GM21390 (cell line): ENCODE measurements around the gene PRDM16.

Experiments
- ATAC-seq: cut with Tn5 transposase; IDR thresholded peaks from one replicate; pipeline ENCODE4 v1.9.1; 2021; ENCODE audit not compliant: unreplicated experiment

PRDM16 gene

DNA sequence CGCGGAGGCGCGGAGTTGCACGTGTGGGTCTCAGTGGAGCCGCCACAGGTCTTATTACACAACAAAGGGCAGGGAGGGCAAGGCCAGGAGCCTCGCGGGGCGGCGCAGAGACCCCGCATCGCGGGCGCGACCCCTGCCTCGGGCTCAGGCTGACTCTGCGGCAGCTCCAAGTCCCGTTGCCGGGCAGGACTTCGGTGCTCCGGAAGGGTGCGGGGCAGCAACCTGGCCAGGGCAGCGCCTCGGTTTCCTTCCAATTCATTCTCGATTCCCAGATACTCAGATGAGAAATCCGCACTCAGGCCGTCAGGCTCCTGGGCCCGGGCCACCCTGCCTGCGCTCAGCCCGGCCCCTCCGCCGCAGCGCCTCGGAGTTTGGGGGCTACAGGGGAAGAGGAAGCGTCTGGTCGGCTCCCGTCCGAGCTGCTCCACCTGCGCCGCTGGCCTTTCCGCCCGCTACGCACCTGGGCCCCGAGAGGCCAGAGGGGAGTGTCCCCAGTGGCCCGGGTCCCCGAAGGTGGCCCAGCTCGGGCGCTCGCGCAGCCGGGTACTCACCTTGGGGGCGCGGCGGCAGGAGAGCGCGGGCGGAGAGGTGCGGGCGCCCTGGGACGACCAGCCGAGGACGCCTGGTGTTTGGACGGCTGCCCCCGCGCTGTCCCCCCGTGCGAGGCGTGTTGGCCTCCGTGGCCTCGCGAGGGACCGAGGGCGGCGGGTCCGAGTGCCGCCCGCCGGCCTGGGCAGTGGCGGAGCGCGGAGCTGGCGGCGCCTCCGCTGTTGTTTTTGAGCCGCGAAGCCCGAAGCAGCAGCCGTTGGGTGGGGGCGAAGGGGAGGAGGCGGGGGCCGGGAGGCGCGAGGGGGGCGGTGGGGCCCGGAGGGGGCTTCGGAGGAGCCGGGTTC lies 1.1 kb upstream of the PRDM16 start:
- no peak for ATAC-seq

DNA sequence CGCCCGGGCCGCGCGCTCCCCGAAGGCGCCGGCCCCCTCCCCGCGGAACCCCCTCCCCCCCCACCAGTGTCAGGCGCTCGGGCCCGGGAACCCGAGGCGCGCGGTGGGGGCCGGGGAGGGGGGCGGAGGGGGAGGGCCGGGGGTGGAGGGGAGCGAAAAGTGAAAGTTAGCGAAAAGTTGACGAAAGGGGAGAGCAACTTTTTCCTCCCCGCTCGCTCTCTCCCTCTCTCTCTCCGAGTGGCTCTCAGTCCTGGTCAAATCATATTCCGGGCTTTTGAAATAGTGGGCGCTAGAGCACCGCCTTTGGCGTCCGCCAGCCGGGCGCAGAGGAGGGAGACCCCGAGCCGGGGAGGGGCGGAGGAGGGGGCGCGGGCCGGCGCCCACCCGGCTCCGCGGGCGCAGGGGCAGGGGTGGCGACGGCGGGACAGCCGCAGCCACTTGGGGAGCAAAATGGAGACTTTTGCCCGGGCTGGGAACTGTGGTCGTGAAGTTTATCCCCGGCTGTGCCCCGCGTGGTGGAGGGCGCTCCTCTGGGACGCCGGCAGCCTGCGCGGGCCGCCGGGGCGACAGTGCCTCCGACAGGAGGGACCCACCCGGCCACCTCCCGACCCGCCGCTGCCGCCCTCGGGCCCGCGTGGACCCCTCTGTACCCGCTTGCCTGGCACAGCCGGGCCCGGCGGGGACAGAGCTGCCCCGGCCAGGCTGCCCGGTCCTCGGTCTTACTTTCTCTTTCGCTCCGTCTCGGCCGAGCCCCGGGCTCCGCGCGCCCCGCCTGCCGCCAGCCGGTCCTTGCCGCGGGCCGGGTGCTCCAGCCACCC lies 697 bp downstream of the PRDM16 start:
- ATAC-seq = no peak

DNA sequence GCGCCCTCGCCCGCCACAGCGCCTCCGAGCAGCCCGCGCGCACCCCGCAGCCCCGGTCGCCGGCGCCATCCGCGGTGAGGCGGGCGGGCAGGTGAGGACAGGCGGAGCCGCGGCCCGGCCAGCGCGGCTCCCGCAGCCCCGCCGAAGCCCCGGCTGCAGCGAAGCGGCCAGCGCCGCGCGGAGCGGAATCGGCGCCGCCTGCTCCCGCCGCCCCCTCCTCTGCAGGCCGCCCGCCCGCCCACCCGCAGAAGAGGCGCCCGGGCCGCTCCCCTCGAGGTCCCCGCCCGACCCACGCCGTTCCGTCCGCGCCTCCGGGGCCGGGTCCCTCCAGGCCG lies 1.3 kb downstream of the PRDM16 start:
- no peak for ATAC-seq

DNA sequence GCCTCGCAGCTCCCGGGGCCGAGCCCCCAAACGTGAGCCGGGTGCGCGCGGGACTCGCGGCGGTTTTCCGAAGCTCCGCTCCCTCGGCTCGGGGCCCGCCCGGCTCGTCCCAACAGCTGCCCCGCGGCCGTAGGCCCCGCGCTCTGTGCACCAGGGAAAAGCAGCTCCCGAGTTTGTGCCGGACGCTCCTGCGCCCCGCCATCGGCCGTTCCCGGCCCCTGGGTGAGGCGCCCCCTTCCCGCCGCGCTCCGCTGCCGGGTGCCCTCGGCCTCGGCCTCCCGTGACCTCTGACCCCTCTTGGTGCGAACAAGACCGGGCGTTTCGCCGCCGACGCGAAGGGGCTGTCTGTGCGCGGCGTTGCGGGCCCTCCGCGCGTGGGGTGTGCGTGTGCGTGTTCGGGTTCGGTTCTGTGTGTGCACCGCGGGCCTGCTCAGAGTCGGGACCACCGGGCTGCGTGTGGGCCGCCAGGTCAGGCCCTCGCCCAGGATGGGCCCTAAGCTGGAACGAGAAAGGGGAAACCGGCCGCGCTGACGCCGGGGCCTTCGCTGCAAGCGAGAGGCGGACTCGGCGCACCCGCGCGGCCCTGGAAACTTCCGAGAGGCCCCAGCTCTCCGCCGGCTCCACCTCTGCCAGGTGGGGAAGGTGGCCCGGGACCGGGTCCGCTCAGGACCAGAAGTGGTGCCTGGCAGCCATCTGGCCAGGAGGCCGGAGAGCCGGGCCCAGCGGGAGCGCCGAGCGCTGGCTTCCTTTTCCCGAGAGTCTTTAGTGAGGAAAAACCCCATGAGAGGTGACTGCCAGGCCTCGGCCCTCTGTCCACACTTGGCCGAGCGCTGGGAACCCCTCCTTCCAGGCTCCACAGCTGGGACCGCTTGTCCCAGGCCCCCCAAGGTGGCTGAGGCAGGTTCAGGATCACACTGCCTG lies 1.9 kb downstream of the PRDM16 start:
- ATAC-seq = no peak

DNA sequence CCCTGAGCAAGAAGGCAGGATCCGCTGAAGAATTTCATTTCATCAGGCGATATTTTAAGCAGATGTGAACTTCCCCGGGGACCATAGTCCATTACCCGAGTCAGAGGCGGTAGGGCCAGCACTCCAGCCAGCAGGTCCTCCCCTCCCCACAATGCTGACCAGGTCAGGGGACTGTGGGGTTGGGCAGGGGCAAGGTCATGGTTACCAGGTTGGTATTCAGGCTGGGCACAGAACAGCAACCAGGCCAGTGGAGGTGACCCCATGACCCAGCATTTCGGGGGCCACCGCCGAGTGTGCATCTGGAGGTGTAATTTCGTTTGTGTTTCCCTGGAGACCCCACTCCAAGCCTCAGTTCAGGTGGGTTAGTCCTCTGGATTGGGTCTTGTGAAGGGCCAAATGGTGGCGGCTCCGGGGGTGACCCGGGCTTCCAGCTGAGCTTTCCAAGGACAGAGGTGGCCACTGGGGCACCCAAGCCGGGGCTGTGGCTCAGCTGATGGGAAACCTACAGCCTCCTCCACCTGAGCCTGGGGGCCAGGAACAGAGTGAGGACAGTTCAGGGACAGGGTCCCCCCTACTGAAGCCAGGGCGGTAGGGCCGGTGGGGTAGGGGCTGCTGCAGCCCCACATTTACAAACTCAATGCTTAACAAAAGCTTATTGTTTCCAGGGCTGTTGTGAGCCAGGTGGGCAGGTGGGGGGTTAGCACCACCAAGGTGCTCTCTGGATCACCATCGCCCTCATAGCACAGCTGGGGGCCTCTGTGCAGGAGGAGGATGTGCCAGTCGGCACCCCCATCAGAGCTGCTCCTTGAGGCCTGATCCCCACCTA lies 2.8 kb downstream of the PRDM16 start:
- ATAC-seq = no peak

DNA sequence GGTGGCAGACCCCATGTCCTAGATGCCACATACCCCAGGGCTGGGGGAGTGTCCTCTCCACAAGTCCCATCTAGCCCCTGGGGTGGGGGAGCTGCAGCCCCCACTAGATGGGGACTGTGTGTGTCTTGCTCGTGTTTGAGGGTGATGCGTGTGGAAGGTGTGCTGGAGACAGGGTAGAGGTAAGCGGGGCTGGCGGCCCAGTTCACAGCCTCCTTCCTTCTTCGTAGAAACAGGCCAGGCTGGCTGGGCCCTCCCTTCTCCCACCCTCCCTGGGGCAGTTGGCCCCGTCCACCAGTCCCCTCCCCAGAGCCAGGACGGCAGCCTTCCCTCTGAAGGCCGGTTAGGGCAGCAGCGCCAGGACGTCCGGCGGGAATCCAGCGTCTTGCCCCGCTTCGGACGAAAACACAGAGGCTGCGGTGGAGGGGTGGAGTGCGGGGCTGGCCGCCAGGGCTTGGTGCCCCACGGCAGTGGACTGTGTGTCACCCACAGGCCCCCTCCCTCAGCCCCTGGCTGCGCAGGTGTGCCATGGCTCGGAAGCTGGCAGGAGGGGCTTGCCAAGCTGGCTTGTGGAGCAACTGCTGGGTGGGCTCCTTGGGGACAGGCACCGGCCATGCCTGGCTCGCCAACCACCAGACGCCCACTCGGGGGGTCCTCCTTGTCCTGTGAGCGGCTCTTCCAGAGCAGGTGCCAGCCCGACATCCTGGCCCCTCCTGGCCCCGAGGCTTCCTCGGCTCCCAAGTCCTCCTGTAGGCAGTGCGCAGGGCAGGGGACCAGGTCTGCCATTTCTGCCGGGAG lies 3.6 kb downstream of the PRDM16 start:
- ATAC-seq = no peak

DNA sequence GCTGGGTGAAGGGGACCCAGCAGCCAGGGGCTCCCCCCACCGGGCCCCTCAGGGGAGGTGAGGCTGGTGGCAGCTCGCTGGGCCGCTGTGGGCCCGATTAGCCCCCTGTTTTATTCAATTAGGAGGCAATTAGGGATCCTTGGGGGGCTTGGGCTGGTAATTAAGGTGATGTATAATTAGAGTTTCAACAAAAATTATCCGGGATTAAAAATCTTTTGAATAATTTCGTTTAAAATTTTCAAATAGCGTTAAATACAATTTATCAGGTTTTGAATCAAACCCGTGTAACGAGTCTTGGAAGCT lies 4.1 kb downstream of the PRDM16 start:
- ATAC-seq = no peak

DNA sequence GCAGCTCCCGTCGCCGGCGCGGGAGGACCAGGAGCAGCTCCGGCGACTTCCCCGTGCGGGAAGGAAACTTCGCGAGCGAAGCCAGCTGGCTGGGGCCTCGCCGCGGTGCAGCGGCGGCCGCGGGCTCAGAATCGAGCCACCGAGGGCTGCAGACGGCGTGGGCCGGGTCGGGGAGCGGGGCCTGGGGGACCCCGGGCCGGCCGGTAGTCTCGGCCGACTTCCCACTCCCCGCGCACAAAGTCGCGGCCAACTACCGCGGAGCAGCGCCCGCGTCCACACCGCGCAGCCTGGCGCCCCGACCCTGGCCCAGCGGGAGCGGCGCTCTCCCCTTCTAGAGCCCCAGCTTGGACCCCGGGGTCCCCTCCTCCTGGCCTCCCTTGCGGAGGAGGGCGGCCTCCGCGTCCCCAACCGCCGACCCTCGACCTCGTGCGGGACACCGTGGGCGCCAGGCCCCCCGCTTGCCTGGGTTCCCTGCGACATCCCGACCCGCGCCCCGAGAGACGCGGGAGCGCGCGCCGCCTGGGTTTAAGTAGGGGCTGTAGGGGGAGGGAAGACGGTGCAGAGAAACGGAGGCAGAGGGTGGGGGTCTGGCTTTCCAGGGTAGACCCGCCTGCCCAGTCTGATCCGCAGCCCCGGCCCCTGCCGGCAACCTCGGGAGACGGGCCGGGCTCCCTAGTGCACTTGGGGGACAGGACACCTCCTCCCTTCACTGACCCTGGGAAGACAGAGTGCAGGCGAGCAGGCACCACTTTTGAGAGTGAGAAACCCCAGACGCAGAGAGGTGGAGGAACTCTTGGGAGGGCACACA lies 4.7 kb downstream of the PRDM16 start:
- ATAC-seq = no peak

DNA sequence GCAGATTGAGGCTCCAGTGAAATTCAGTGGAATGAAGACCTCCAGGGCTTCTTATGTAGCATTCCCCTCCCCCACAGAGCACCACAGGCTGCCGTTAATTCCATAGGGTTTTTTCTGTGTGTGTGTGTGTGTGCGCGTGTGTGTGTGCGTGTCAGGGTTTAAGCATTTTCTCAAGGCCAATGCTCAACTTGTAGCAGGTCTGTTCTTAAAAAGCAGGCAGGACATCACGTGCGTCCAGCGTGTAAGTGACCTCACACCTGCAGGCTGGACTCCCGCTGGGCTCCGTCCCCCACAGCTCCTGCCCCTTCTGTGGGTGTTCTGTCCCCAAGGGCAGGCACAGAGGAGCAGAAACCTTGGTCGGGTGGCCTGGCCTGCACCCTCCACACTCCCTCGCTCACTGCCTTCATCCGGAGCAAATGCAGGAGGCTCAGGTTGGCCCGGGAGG lies 5.3 kb downstream of the PRDM16 start:
- no peak for ATAC-seq

DNA sequence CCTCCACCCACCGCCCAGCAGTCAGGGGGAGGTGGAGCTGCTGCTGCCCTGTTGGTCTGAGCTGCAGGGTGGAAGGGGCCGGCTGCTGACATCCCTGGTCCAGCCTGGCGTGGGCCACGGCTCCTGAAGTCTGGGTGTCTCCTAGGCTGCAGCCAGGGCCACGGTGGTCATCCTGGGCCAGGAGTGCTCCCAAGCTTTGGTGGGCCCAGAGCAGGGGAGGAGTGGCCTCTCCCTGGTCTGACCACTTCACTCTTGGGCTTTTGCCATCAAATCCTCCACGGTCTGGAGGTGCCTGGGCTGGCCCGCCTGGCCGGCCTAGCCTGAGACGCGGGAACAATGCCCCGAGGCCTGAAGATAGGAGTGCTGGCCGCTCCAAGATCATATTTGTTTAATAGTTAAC lies 5.8 kb downstream of the PRDM16 start:
- ATAC-seq = no peak

DNA sequence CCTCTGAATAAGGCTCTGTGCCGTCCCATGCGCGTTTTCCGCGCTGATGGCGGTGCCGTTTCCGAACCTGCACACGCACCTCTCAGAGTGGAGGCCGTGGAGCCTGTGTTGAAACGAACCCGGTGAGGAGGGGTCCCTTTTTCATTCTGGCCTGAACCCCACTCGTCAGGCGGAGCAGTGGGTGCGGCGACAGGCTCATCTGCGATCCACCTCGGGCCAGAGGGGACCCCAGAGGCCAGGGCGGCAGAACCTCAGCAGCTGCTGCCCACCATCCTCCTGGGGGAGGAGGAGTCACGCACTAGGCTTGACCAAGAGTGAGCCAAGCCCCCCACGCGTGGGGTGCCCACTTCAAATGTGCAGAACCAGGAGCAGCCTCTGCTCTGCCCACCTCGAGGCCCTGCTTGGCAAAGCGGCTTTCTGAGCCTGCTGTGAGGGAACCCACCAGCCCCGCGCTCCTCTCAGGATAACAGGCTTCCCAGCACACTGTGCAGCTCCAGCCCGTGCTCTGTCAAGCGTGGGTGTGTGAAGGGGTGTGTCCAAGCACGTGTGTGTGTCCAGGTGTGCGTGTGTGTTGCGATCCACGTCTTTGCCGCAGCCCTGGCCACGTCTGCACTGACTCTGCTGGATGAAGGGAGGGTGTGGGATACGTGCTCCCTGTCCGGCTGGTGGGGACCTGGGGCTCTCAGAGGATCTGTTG lies 6.8 kb downstream of the PRDM16 start:
- no peak for ATAC-seq

DNA sequence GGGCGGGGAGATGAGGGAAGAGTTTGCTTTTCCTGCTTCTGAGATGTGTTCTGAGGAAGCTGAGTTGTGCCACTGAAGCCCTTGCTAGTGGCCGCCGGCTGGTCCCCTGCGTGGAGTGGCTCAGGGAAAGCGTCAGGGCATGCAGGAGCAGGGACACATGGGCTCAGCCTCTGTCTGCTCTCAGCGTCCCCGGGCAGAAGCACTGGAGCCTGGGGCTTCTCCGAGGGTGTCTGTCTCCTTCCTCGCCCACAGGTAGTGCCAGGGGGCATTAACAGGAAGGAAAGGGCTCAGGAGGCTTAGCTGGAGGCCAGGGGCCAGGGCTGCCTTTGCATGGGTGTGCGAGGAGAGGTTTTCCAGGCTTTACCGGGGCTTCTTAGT lies 7.3 kb downstream of the PRDM16 start:
- no peak for ATAC-seq

DNA sequence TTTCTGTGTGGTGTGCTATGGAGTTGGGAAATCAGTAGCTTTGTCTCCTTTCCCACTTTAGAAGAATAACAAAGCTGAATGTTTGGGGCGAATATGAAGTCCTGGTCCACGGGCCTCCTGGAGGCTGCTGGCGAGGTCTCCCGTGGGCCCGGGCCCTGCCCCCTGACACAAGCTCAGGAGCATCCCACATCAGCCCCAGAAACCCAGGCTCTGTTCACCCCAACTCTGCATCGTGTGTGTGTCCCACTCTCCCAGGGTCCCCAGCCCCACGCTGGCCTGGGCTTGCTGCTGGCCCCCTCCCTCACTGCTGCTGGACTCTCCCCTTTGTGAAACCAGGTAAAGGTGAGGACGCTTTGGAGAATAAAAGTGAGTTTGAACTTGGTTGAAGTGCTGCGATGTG lies 8.1 kb downstream of the PRDM16 start:
- ATAC-seq = no peak

DNA sequence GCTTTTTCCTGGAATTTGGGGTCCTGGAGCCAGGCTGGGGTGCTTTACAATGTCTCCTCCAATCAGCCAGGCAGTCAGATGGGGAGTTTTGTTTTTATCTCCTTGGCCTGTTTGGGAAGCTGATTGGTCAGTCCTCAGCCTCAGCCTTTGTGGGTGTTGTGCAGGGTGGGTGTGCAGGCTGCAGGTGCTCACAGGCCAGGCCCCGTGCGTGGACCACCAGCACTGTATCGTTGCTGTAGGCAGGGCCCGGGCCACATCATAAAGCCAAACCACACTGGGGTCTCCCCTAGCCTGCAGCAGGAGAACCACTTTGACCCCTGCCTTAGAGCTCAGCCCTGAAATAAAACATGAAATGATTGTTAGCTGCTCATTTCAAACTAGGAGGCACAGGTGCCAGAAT lies 8.6 kb downstream of the PRDM16 start:
- ATAC-seq = no peak

DNA sequence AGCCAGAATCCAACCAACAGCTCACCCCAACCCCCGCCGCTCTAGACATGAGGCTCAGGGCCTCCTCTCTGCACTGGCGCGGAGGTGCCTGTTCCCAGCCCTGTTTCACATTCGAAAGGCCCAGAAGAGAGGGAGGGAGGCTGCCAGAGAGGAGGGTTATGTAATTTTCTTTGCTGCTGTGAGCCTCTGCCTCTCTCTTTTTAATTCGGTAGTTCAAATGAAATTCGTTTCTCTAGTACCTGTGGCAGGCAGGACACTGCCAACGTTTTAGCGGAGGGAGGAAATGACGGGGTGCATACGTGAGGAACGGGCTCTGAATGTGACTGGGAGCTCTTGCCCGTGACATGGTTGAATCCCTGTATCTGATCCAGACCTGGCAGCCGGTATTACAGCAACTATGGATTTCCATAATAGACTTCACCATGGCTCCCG lies 9.4 kb downstream of the PRDM16 start:
- no peak for ATAC-seq

DNA sequence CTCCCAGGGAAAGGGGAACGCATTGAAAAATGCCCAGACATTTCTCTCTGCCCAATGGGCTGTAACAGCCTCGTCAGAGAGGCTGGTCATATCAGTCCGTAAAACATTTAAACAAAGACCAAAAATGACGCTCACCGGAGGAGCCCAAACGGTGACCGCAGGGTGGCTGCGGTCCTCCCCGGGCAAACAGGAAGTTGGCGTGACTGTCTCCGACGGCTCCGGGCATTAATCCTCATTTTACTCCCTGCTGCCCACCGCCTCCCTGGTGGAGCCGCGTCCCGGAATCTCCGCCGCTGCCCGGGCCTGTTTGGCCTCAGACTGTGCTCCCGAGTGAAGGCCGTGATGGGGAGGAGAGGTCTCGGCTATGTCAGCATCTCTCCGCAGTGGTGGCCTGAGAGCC lies 9.9 kb downstream of the PRDM16 start:
- ATAC-seq = no peak

DNA sequence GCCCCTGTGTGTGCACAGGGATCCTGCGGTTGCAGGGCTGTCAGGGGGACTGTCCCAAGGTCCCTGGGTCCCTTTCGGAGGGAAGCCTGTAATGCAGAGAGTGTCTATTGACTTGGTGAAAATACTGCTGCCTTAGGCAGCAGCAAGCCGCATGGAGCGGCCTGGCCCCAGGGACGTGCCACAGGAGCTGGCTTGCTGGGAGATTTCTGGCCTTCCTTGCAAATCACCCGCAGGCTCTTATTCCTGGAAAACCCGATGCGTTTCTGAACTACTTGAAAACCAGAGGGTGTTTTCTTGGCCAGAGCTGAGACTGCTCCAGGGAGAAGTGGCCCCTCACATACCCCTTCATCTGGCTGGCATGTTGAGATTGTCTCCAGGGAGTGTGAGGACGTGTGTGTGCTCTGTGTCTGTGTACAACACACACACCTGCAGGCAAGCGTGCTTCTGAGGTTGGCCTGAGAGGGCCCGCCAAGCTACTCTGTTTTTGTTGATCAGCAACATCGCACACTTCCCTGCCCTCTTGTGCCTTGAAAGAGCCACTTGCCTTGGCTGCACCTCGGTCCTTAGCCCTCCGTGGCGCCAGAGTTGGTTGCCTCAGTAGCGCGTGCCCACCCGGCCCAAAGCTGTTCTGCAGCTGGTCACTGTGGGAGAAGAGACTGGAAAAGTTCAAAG lies 10.5 kb downstream of the PRDM16 start:
- ATAC-seq = no peak
